Coronary artery (tissue), 2 donors: ENCODE measurements around the gene HIPK3.

ENCODE experiments used
- DNase-seq: peaks from one replicate; pipeline ENCODE4 v3.0.0-alpha.2; 2017; ENCODE audit warnings: low spot score
- H3K27ac ChIP-seq, 2 donors: fragments of 200-600 bp; sonication (generic); one replicate each; pipeline ENCODE4 v1.5.1; 2016 to 2019
- H3K4me3 ChIP-seq: fragments of 200-600 bp; sonication (generic); 2 replicates; pipeline ENCODE4 v1.5.1; 2016; ENCODE audit warnings: mild to moderate bottlenecking, moderate library complexity
- TF ChIP-seq, protein P1 (sequence below): fragments of 200-600 bp; sonication (generic); IDR thresholded peaks from one replicate; pipeline ENCODE4 v1.5.1; 2019; ENCODE audit warnings: antibody characterized with exemption

The HIPK3 gene

DNA sequence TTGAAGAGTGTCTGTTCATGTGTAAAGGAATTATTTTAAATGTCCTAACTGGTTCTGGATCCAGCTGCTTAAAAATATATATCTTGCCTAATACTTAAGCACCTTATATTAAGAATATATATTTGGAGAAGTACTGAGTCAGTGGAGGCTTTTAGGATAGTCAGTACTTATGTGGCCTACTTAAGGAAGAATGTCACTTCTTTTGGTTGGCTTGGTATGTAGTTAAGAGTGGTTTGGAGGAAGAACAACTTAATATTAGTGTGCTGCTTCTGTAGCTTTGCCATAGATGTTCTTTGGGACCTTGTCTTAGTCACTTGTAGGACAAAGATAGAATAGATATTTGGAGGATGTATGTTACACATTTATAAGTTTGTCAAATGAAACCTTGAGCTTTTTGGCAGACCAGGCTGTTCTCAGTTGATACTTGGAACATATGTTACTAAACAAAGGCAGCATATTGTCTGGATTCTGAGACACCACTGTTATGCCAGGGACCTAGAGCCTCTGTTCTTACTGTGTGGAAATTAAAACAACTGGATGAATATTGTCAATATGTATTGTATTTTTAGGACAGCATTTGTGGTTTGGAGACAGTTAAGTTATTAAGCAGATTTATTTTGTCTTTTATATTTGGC lies 4.9 kb downstream of the HIPK3 start:
- TF ChIP-seq, protein P1, sequence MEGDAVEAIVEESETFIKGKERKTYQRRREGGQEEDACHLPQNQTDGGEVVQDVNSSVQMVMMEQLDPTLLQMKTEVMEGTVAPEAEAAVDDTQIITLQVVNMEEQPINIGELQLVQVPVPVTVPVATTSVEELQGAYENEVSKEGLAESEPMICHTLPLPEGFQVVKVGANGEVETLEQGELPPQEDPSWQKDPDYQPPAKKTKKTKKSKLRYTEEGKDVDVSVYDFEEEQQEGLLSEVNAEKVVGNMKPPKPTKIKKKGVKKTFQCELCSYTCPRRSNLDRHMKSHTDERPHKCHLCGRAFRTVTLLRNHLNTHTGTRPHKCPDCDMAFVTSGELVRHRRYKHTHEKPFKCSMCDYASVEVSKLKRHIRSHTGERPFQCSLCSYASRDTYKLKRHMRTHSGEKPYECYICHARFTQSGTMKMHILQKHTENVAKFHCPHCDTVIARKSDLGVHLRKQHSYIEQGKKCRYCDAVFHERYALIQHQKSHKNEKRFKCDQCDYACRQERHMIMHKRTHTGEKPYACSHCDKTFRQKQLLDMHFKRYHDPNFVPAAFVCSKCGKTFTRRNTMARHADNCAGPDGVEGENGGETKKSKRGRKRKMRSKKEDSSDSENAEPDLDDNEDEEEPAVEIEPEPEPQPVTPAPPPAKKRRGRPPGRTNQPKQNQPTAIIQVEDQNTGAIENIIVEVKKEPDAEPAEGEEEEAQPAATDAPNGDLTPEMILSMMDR = no peak
- Histone ChIP-seq H3K4me3 (peak overlapping the region; percentile 24), H3K27ac (peak overlapping the region; percentile 33 to 45)
- no peak for DNase-seq

DNA sequence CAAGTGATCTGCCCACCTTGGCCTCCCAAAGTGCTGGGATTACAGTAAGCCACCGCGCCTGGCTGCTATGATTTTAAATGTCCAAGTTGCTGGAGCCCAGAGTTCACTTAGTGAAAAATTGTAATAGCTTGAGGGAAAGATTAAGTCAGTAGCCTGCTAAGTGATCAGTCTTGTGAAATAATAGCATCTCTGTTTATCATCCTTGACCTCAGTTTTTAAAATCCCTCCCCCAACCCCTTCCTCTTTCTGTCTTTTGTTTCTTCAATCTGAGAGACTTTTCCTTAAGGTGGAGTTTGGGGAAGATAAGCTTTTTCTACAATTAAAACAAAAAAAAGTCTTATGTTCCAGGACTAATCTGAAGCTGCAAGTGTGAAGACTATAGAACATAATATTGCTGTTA lies 6.4 kb downstream of the HIPK3 start:
- DNase-seq = no peak
- TF ChIP-seq, protein P1 = no peak
- Histone ChIP-seq H3K27ac (peak overlapping the region; percentile 33 to 66), H3K4me3 (peak overlapping the region; percentile 45)

DNA sequence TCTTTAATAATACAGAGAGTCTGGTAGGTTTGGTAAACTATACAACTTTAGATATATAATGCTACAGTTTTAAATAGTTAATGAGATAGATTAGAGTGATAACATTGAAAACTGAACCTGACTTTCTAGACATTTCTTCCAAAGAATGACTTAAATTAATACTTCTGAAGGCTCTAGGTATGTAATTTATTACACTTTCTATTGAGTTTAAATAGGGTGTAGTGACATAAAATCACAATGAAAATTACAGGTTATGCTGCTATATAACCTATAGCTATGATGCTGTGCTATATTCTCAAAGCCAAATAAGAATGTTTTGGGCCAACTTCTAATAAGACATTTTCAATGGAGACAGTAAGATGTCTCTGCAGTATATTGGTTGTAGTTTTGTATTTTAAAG lies 7.7 kb downstream of the HIPK3 start:
- Histone ChIP-seq H3K4me3 (no peak overlapping the region), H3K27ac (no peak overlapping the region)
- no peak for DNase-seq
- TF ChIP-seq, protein P1 = no peak

DNA sequence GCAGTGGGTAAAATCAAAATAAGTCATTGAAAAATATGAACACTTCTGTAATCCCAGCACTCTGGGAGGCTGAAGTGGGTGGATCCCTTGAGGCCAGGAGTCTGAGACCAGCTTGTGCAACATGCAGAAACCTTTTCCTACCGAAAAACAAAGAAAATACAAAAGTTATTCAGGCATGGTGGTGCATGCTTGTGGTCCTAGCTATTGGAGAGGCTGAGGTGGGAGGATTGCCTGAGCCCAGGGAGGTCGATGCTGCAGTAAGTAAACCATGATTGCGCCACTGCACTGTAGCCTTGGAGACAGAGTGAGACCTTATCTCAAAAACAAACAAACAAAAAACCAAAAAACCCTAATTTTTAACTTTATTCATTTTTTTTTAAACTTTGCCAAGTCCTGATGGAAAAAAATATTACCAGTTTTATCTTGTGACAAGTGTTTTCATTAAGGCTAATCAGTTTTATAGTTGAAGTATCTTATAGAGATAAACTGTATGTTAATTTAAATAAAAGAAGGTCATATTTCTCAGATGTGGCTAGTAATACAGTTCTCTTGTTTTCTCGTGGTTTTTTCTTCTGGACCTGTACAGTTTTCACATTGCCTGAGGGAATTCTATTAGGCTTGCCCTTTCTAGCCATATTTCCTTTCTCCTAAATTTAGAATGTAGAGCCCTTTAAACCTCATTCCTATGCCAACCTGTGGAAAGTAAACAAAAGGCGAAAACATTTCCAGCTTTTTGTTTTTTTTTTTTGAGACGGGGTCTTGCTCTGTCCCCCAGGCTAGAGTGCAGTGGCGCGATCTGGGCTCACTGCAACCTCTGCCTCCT lies 9.4 kb downstream of the HIPK3 start:
- Histone ChIP-seq H3K27ac (peak overlapping the region in 1 of 2 donors; percentile 26), H3K4me3 (no peak overlapping the region)
- TF ChIP-seq, protein P1 = no peak
- DNase-seq = peak; percentile 74

DNA sequence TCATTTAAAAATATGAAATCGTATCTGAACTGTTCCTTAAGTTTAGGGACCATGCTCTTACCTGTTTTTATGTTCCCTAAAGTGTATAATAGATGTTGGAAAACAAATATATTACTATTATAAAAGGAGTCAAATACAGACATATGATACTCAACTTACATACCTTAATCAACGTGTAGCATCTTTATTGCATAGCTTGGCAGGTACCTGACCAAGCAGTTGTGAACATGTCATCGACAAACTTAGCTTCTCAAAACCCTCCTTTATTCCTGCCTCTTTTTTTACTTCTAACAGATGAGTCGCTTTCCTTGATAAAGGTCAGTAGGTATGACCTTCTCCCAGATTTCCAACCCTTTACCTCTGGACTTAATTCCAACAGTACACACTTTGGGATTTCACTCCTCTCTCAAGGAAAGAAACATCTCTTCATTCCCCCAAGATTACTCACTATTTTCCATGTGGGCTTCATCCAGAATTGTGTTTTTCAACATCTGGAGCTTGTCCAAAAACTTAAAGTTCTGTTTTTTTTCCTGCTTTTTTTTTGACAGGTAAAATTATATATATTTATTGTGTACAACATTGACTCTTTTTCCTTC lies 11.9 kb downstream of the HIPK3 start:
- TF ChIP-seq, protein P1 = no peak
- H3K27ac ChIP-seq = no peak overlapping the region

DNA sequence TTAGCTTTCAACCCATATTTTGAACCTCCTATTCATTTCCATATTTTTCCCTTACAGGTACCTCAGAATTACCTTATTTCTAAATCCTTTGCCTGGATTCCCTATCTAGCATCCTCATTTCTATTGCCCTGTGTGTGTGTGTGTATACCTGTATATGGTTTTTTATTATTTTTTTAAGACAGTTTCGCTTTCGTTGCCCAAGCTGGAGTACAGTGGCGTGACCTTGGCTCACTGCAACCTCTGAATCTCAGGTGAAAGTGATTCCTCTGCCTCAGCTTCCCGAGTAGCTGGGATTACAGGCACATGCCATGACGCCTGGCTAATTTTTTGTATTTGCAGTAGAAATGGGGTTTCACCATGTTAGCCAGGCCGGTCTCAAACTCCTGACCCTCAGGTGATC lies 12.6 kb downstream of the HIPK3 start:
- no peak overlapping the region for H3K27ac ChIP-seq
- TF ChIP-seq, protein P1 = no peak
- no peak overlapping the region for H3K4me3 ChIP-seq
- no peak for DNase-seq

More for the DNA sequence above, 11.9 kb downstream of the HIPK3 start:
- no peak overlapping the region for H3K4me3 ChIP-seq
- DNase-seq = no peak
